Naive thymus-derived CD4-positive, alpha-beta T cell (primary cell): ENCODE results near the gene WDR59. TPM values are rescaled to one million over a fixed set of nuclear protein-coding genes. Genes with fewer than 3 reads are reported as not detected.

Experiments used
- ATAC-seq: fragments of 150-1000 bp; cut with Tn5 transposase; 2 replicates; pipeline ENCODE4 v1.10.0; 2021; ENCODE audit warnings: mild to moderate bottlenecking, moderate library complexity
- CTCF ChIA-PET: fragments of 350-600 bp; sonication (Branson Sonifier 250); formaldehyde crosslinking; loops from one replicate; lab custom pipeline; 2021; ENCODE audit warnings: antibody characterized with exemption; lab: Charles Lee
- POLR2A ChIA-PET: fragments of 350-600 bp; sonication (Branson Sonifier 250); formaldehyde crosslinking; loops from one replicate; lab custom pipeline; 2021; ENCODE audit warnings: antibody characterized with exemption, inconsistent platforms; lab: Charles Lee
- DNase-seq, 9 donors: peaks; one replicate each; pipeline versions ENCODE4 v3.0.0 to v3.0.0-alpha.2; 2020 to 2022; ENCODE audit warnings: mixed read lengths in 1 of 9
- H3K27ac ChIP-seq: one replicate; pipeline ENCODE4 v1.7.0; 2013; ENCODE audit warnings: mild to moderate bottlenecking, low read depth, low read length, moderate library complexity
- H3K27me3 ChIP-seq, 2 donors: one replicate each; pipeline ENCODE4 v1.7.0; 2013; ENCODE audit warnings: low read length in 2 of 2, mild to moderate bottlenecking in 2 of 2, moderate library complexity in 2 of 2; ENCODE audit not compliant: control insufficient read depth in 2 of 2, insufficient read depth in 2 of 2
- H3K36me3 ChIP-seq, 3 experiments: 1 replicate in 2 of 3; 2 replicates in 1 of 3; pipeline ENCODE4 v1.7.0; 2013; ENCODE audit warnings: low read length in 3 of 3, mild to moderate bottlenecking in 3 of 3, moderate library complexity in 1 of 3; ENCODE audit not compliant: insufficient read depth in 3 of 3, control insufficient read depth in 2 of 3
- H3K4me1 ChIP-seq, 2 donors: one replicate each; pipeline ENCODE4 v1.7.0; 2013; ENCODE audit warnings: low read length in 2 of 2, mild to moderate bottlenecking in 2 of 2, moderate library complexity in 1 of 2; ENCODE audit not compliant: control insufficient read depth in 2 of 2, insufficient read depth in 2 of 2
- H3K4me3 ChIP-seq: 2 replicates; pipeline ENCODE4 v1.7.0; 2013; ENCODE audit warnings: mild to moderate bottlenecking, low read length
- H3K9me3 ChIP-seq, 3 experiments: 1 replicate in 2 of 3; 2 replicates in 1 of 3; pipeline ENCODE4 v1.7.0; 2013; ENCODE audit warnings: low read length in 3 of 3; ENCODE audit not compliant: control insufficient read depth in 2 of 3
- H3K27ac Mint-ChIP-seq, 9 donors: one replicate each; pipeline ENCODE4 v1.8.0; 2020 to 2022; ENCODE audit warnings: mixed read lengths in 9 of 9, mild to moderate bottlenecking in 8 of 9, moderate library complexity in 5 of 9, inconsistent platforms in 2 of 9
- H3K27me3 Mint-ChIP-seq, 5 donors: one replicate each; pipeline ENCODE4 v1.8.0; 2021 to 2022; ENCODE audit warnings: mixed read lengths in 5 of 5, mild to moderate bottlenecking in 1 of 5
- H3K36me3 Mint-ChIP-seq, 5 donors: one replicate each; pipeline ENCODE4 v1.8.0; 2020 to 2022; ENCODE audit warnings: mixed read lengths in 5 of 5, mild to moderate bottlenecking in 3 of 5, inconsistent platforms in 1 of 5
- H3K4me1 Mint-ChIP-seq, 7 donors: one replicate each; pipeline ENCODE4 v1.8.0; 2020 to 2022; ENCODE audit warnings: mixed read lengths in 7 of 7, mild to moderate bottlenecking in 3 of 7, inconsistent platforms in 1 of 7
- H3K4me3 Mint-ChIP-seq, 10 donors: one replicate each; pipeline ENCODE4 v1.8.0; 2020 to 2022; ENCODE audit warnings: mild to moderate bottlenecking in 10 of 10, mixed read lengths in 10 of 10, moderate library complexity in 6 of 10, inconsistent platforms in 2 of 10
- H3K9me3 Mint-ChIP-seq, 11 donors: one replicate each; pipeline ENCODE4 v1.8.0; 2020 to 2022; ENCODE audit warnings: mixed read lengths in 11 of 11, mild to moderate bottlenecking in 4 of 11, inconsistent platforms in 1 of 11, moderate library complexity in 1 of 11
- intact Hi-C, 2 donors: fragments of 100-400 bp; cut with micrococcal nuclease; formaldehyde crosslinking; loops; one replicate each; pipeline ENCODE4 v1.15.1; 2023
- polyA plus RNA-seq, 2 donors: library from polyadenylated mRNA; unstranded; fragments of 300-500 nt; fragmentation: Illumina TruSeq; gene quantifications; one replicate each; pipeline ENCODE4 v1.2.3, GENCODE V29; 2021
- total RNA-seq, 6 experiments: library from RNA in 5 of 6; stranded (reverse) in 5 of 6; gene quantifications; 1 replicate in 5 of 6; 2 replicates in 1 of 6; pipeline ENCODE4 v1.2.3 and lab custom pipeline; 2021 to 2026

The WDR59 gene
- total and polyA plus RNA-seq, 7 experiments from 2014 or later: 11.6 to 130 (median 83.3) TPM

DNA sequence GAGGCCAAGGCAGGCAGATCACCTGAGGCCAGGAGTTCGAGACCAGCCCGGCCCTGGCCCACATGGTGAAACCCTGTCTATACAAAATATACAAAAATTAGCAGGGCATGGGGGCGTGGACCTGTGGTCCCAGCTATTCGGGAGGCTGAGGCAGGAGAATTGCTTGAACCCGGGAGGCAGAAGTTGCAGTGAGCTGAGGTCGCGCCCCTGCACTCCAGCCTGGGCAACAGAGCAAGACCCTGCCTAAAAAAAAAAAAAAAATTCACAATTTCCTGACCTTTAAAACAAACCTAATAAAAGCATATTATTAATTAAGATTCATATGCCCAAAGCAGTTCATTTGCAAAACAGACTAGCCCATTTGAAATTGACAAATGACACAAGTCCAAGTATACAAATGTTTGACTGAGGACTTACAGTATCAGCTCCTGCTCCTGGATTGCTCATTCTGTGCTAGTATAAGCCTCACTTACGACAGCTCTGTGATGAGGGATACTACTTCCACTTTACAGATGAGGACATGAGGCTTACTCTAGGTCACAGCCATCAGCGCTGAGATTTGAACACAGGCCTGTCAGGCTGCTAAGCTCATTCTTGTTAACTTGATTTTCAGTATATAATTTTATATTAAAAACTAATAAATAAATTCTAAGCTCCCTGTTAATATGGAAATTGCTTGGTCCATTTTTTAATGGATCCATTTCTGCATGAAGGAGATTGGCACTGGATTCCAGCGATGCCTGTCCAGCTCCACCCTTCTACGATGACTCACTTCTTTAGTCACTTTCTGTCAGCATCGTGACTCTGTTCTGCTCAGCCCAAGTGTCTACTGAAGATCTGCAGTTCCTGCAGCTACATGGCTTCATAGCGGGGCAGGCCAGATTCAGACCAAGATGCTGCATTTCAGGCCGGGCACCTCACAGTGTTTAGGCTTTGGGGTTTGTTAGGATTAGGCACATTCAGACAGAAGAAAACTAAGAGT, 88.2 kb downstream of the WDR59 start:
- no peaks in the 10 kb centered on the region for H3K4me1 ChIP-seq
- H3K36me3 Mint-ChIP-seq: peaks cover 14 to 68% (median 35%) of the 10 kb centered on the region in 5 donors
- POLR2A ChIA-PET: no interaction called here
- peaks cover 0 to 2% (median 0%) of the 10 kb centered on the region in 7 donors for H3K4me1 Mint-ChIP-seq
- ATAC-seq: no peak
- H3K4me3 Mint-ChIP-seq: no peak overlapping the region
- no peaks in the 10 kb centered on the region for H3K9me3 ChIP-seq
- no peak overlapping the region for H3K4me3 ChIP-seq
- H3K27ac ChIP-seq: no peak overlapping the region
- no peaks in the 10 kb centered on the region for H3K27me3 ChIP-seq
- no peaks in the 10 kb centered on the region for H3K27me3 Mint-ChIP-seq
- no peaks in the 10 kb centered on the region for H3K9me3 Mint-ChIP-seq
- no peak for DNase-seq
- peaks cover 3 to 64% (median 3%) of the 10 kb centered on the region in 3 experiments for H3K36me3 ChIP-seq
- intact Hi-C loops: no loop called here
- CTCF ChIA-PET: interaction anchor here (0.6 kb wide), 1 partner anchor 83 kb away, joined by 5 read pairs; no protein-coding TSS in a partner anchor
- H3K27ac Mint-ChIP-seq: no peak overlapping the region

DNA sequence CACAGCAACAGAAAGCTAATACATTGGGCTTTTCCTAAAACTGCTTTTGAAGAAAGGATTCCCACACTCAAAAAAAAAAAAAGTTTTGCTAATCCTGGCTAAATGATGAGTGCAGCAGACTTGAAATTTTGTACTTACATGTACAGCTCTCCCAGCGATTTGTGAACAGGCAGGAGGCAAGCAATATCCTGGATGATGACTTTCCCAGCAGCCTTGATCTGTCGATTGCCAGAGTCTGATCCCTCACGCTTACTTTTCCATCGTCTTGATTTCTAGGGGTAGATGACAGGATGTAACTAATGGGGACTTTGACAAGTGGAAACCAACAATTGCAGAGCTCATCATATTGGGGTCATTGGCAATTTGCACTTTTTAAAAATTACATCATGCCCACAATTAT, 91.4 kb downstream of the WDR59 start:
- Mint-ChIP-seq H3K4me3 (no peak overlapping the region), H3K4me1 (peaks cover 0 to 8% (median 0%) of the 10 kb centered on the region in 7 donors), H3K27ac (peak overlapping the region in 3 of 9 donors; percentile 1 to 60 (median 32)), H3K9me3 (no peaks in the 10 kb centered on the region), H3K27me3 (no peaks in the 10 kb centered on the region), H3K36me3 (peaks cover 22 to 65% (median 29%) of the 10 kb centered on the region in 5 donors)
- intact Hi-C loops: no loop called here
- ATAC-seq (no peak), DNase-seq (no peak)
- CTCF ChIA-PET: interaction anchor here (0.5 kb wide), 1 partner anchor 81 kb away, joined by 3 read pairs; no protein-coding TSS in a partner anchor
- Histone ChIP-seq H3K9me3 (no peaks in the 10 kb centered on the region), H3K27me3 (no peaks in the 10 kb centered on the region), H3K4me1 (no peaks in the 10 kb centered on the region), H3K36me3 (peaks cover 5 to 65% (median 15%) of the 10 kb centered on the region in 3 experiments), H3K4me3 (no peak overlapping the region), H3K27ac (no peak overlapping the region)
- POLR2A ChIA-PET: no interaction called here

- no peaks in the 10 kb centered on the region for H3K4me1 ChIP-seq
- Mint-ChIP-seq H3K4me1 (peaks cover 0 to 8% (median 0%) of the 10 kb centered on the region in 7 donors), H3K27ac (peak overlapping the region in 3 of 9 donors; percentile 32 to 72 (median 60)), H3K27me3 (no peaks in the 10 kb centered on the region), H3K4me3 (no peak overlapping the region), H3K9me3 (no peaks in the 10 kb centered on the region), H3K36me3 (peaks cover 23 to 65% (median 28%) of the 10 kb centered on the region in 5 donors)
- H3K4me3 ChIP-seq: no peak overlapping the region
- H3K27me3 ChIP-seq: no peaks in the 10 kb centered on the region
- H3K36me3 ChIP-seq: peaks cover 5 to 66% (median 15%) of the 10 kb centered on the region in 3 experiments
- DNase-seq (no peak), ATAC-seq (no peak)
- ChIA-PET CTCF (interaction anchor here (0.5 kb wide), 1 partner anchor 80 kb away, joined by 3 read pairs; no protein-coding TSS in a partner anchor), POLR2A (no interaction called here)
- intact Hi-C loops: no loop called here
- no peaks in the 10 kb centered on the region for H3K9me3 ChIP-seq
- H3K27ac ChIP-seq: no peak overlapping the region
Measured at GRCh38 chr16:74892574-74893461, 92.1 kb downstream of the WDR59 start.

GRCh38 chr16:74888888-74889287, 96.0 kb downstream of the WDR59 start:
- H3K9me3 ChIP-seq: no peaks in the 10 kb centered on the region
- Mint-ChIP-seq H3K4me1 (peaks cover 0 to 8% (median 0%) of the 10 kb centered on the region in 7 donors), H3K27me3 (no peaks in the 10 kb centered on the region), H3K4me3 (no peak overlapping the region), H3K36me3 (peaks cover 35 to 75% (median 45%) of the 10 kb centered on the region in 5 donors), H3K9me3 (no peaks in the 10 kb centered on the region), H3K27ac (peak overlapping the region in 4 of 9 donors; percentile 9 to 56 (median 26))
- peaks cover 0 to 3% of the 10 kb centered on the region in 2 donors for H3K4me1 ChIP-seq
- no peak for DNase-seq
- H3K4me3 ChIP-seq: no peak overlapping the region
- no peak overlapping the region for H3K27ac ChIP-seq
- POLR2A ChIA-PET: no interaction called here
- ATAC-seq: no peak
- no peaks in the 10 kb centered on the region for H3K27me3 ChIP-seq
- peaks cover 13 to 92% (median 15%) of the 10 kb centered on the region in 3 experiments for H3K36me3 ChIP-seq
- intact Hi-C loops: no loop called here
- CTCF ChIA-PET: no interaction called here

GRCh38 chr16:74888232-74888862, 96.6 kb downstream of the WDR59 start:
- H3K27ac ChIP-seq: no peak overlapping the region

GRCh38 chr16:74887084-74887483, 97.8 kb downstream of the WDR59 start:
- Mint-ChIP-seq H3K4me3 (no peak overlapping the region), H3K9me3 (no peaks in the 10 kb centered on the region), H3K4me1 (peaks cover 0 to 6% (median 0%) of the 10 kb centered on the region in 7 donors), H3K27ac (peak overlapping the region in 1 of 9 donors; percentile 3), H3K27me3 (no peaks in the 10 kb centered on the region), H3K36me3 (peaks cover 34 to 67% (median 42%) of the 10 kb centered on the region in 5 donors)
- Histone ChIP-seq H3K9me3 (no peaks in the 10 kb centered on the region), H3K27me3 (no peaks in the 10 kb centered on the region), H3K36me3 (peaks cover 12 to 82% (median 13%) of the 10 kb centered on the region in 3 experiments), H3K4me3 (no peak overlapping the region), H3K4me1 (peaks cover 0 to 3% of the 10 kb centered on the region in 2 donors), H3K27ac (no peak overlapping the region)
- ChIA-PET CTCF (no interaction called here), POLR2A (no interaction called here)
- intact Hi-C loops: no loop called here
- ATAC-seq (no peak), DNase-seq (no peak)

More at GRCh38 chr16:74888232-74888862, 96.6 kb downstream of the WDR59 start:
- Mint-ChIP-seq H3K36me3 (peaks cover 36 to 75% (median 46%) of the 10 kb centered on the region in 5 donors), H3K27me3 (no peaks in the 10 kb centered on the region), H3K27ac (peak overlapping the region in 2 of 9 donors; percentile 11 to 82), H3K4me3 (no peak overlapping the region), H3K9me3 (no peaks in the 10 kb centered on the region), H3K4me1 (peaks cover 0 to 8% (median 0%) of the 10 kb centered on the region in 7 donors)
- ChIA-PET CTCF (no interaction called here), POLR2A (no interaction called here)
- no peak overlapping the region for H3K4me3 ChIP-seq
- intact Hi-C loops: no loop called here
- peaks cover 13 to 91% (median 14%) of the 10 kb centered on the region in 3 experiments for H3K36me3 ChIP-seq
- H3K9me3 ChIP-seq: no peaks in the 10 kb centered on the region
- no peak for DNase-seq
- H3K27me3 ChIP-seq: no peaks in the 10 kb centered on the region
- peaks cover 0 to 3% of the 10 kb centered on the region in 2 donors for H3K4me1 ChIP-seq
- peak; percentile 44 for ATAC-seq
